SK-N-SH treated with all-trans-retinoic acid at 6 μM for 48 hours (cell line): ENCODE measurements around the gene COA7.
A peak's percentile ranks its signal among the peaks of the same experiment; 100 is the strongest.

Experiments
- ATAC-seq: fragments of 200-7000 bp; cut with Tn5 transposase; 3 replicates; pipeline ENCODE4 v1.9.1; 2020; ENCODE audit warnings: mild to moderate bottlenecking, moderate library complexity
- ARNTL ChIP-seq: fragments of 450-650 bp; formaldehyde crosslinking; IDR thresholded peaks from 2 replicates; pipeline ENCODE4 v1.5.0; 2020; ENCODE audit warnings: low read depth, mild to moderate bottlenecking, moderate library complexity, borderline replicate concordance
- BACH2 ChIP-seq: fragments of 250-450 bp; sonication (Bioruptor Pico); IDR thresholded peaks from 2 replicates; pipeline ENCODE4 v1.9.0; 2021; ENCODE audit warnings: mild to moderate bottlenecking, borderline replicate concordance
- CSDC2 ChIP-seq: fragments of 250-450 bp; sonication (Bioruptor Pico); IDR thresholded peaks from 2 replicates; pipeline ENCODE4 v1.5.0; 2020; ENCODE audit warnings: mild to moderate bottlenecking, moderate library complexity
- ESRRG ChIP-seq: fragments of 250-450 bp; sonication (Bioruptor Pico); IDR thresholded peaks from 2 replicates; pipeline ENCODE4 v1.6.1; 2021; ENCODE audit warnings: mild to moderate bottlenecking
- GLIS3 ChIP-seq: fragments of 250-450 bp; sonication (Bioruptor Pico); IDR thresholded peaks from 2 replicates; pipeline ENCODE4 v1.5.0; 2020; ENCODE audit warnings: mild to moderate bottlenecking, moderate library complexity
- ISL1 ChIP-seq: fragments of 250-450 bp; sonication (Bioruptor Pico); IDR thresholded peaks from 2 replicates; pipeline ENCODE4 v2.1.2; 2022; ENCODE audit warnings: mild to moderate bottlenecking, moderate library complexity
- OSR1 ChIP-seq: fragments of 250-450 bp; sonication (Bioruptor Pico); IDR thresholded peaks from 2 replicates; pipeline ENCODE4 v1.8.0; 2022; ENCODE audit warnings: moderate library complexity, mild to moderate bottlenecking, inconsistent platforms
- RARB ChIP-seq: fragments of 250-450 bp; sonication (Bioruptor Pico); IDR thresholded peaks from 2 replicates; pipeline ENCODE4 v1.8.0; 2021; ENCODE audit warnings: mild to moderate bottlenecking, moderate library complexity
- SNAI2 ChIP-seq: fragments of 250-450 bp; sonication (Bioruptor Pico); IDR thresholded peaks from 2 replicates; pipeline ENCODE4 v1.5.0; 2020; ENCODE audit warnings: mild to moderate bottlenecking, moderate library complexity
- TOX ChIP-seq: fragments of 250-450 bp; sonication (Bioruptor Pico); IDR thresholded peaks from 2 replicates; pipeline ENCODE4 v1.8.0; 2021; ENCODE audit warnings: mild to moderate bottlenecking, moderate library complexity, borderline replicate concordance
- ZC3H10 ChIP-seq: fragments of 250-450 bp; sonication (Bioruptor Pico); IDR thresholded peaks from 2 replicates; pipeline ENCODE4 v1.5.1; 2021; ENCODE audit warnings: mild to moderate bottlenecking, moderate library complexity
- ZFP3 ChIP-seq: fragments of 250-450 bp; sonication (Bioruptor Pico); IDR thresholded peaks from 2 replicates; pipeline ENCODE4 v1.5.0; 2020; ENCODE audit warnings: mild to moderate bottlenecking, moderate library complexity
- ZFP30 ChIP-seq: fragments of 450-650 bp; formaldehyde crosslinking; IDR thresholded peaks from 2 replicates; pipeline ENCODE4 v1.5.0; 2022; ENCODE audit warnings: mild to moderate bottlenecking, moderate library complexity
- ZNF565 ChIP-seq: fragments of 450-650 bp; formaldehyde crosslinking; conservative IDR thresholded peaks from 2 replicates; pipeline ENCODE4 v1.5.0; 2020; ENCODE audit warnings: low read depth, mild to moderate bottlenecking, moderate library complexity
- ZNF70 ChIP-seq: fragments of 450-650 bp; formaldehyde crosslinking; IDR thresholded peaks from 2 replicates; pipeline ENCODE4 v1.5.0; 2020; ENCODE audit warnings: mild to moderate bottlenecking, moderate library complexity
- TF ChIP-seq, protein P1 (sequence below): fragments of 250-450 bp; sonication (Bioruptor Pico); IDR thresholded peaks from 2 replicates; pipeline ENCODE4 v1.5.0; 2020; ENCODE audit warnings: mild to moderate bottlenecking, moderate library complexity
- TF ChIP-seq, protein P2 (sequence below): fragments of 250-450 bp; sonication (Bioruptor Pico); IDR thresholded peaks from 2 replicates; pipeline ENCODE4 v1.5.1; 2020; ENCODE audit warnings: low read depth, mild to moderate bottlenecking, moderate library complexity
- TF ChIP-seq, protein P3 (sequence below): fragments of 250-450 bp; sonication (Bioruptor Pico); IDR thresholded peaks from 2 replicates; pipeline ENCODE4 v1.8.0; 2021; ENCODE audit warnings: low read depth, mild to moderate bottlenecking, moderate library complexity, borderline replicate concordance
- TF ChIP-seq, protein P4 (sequence below): fragments of 250-450 bp; sonication (Bioruptor Pico); IDR thresholded peaks from 2 replicates; pipeline ENCODE4 v1.8.0; 2020; ENCODE audit warnings: mild to moderate bottlenecking, moderate library complexity, borderline replicate concordance

The COA7 gene

DNA sequence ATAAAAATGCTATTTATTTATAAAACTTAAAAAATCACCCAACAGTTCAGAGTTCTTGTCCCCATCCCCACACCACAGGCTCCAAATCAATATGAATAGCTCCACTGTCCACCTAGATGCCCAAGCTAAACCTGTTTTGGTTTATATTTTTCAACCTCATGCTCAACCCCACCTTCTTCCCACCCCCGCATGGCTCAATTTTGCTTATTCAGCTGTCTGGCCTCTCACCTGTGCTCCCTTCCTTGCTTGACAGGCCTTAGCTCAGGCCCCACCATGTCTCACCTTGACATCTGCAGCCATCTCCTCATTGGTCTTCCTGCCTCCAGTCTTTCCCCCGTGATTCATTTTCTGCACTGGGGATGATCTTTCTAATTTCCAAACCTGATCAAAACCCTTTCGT, 17.8 kb downstream of the COA7 start:
- ATAC-seq = no peak
- TF ChIP-seq SNAI2 (CRISPR knock-in tag) (no peak), ZC3H10 (CRISPR knock-in tag) (no peak), ZFP30 (CRISPR knock-in tag) (no peak), ARNTL (CRISPR knock-in tag) (no peak), ISL1 (no peak), BACH2 (CRISPR knock-in tag) (no peak), OSR1 (CRISPR knock-in tag) (no peak), ZFP3 (CRISPR knock-in tag) (no peak), ESRRG (CRISPR knock-in tag) (no peak), CSDC2 (CRISPR knock-in tag) (no peak), ZNF70 (CRISPR knock-in tag) (no peak), RARB (no peak), TOX (no peak)
- TF ChIP-seq, protein P1, sequence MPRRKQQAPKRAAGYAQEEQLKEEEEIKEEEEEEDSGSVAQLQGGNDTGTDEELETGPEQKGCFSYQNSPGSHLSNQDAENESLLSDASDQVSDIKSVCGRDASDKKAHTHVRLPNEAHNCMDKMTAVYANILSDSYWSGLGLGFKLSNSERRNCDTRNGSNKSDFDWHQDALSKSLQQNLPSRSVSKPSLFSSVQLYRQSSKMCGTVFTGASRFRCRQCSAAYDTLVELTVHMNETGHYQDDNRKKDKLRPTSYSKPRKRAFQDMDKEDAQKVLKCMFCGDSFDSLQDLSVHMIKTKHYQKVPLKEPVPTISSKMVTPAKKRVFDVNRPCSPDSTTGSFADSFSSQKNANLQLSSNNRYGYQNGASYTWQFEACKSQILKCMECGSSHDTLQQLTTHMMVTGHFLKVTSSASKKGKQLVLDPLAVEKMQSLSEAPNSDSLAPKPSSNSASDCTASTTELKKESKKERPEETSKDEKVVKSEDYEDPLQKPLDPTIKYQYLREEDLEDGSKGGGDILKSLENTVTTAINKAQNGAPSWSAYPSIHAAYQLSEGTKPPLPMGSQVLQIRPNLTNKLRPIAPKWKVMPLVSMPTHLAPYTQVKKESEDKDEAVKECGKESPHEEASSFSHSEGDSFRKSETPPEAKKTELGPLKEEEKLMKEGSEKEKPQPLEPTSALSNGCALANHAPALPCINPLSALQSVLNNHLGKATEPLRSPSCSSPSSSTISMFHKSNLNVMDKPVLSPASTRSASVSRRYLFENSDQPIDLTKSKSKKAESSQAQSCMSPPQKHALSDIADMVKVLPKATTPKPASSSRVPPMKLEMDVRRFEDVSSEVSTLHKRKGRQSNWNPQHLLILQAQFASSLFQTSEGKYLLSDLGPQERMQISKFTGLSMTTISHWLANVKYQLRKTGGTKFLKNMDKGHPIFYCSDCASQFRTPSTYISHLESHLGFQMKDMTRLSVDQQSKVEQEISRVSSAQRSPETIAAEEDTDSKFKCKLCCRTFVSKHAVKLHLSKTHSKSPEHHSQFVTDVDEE (CRISPR knock-in tag) = no peak
- TF ChIP-seq, protein P2, sequence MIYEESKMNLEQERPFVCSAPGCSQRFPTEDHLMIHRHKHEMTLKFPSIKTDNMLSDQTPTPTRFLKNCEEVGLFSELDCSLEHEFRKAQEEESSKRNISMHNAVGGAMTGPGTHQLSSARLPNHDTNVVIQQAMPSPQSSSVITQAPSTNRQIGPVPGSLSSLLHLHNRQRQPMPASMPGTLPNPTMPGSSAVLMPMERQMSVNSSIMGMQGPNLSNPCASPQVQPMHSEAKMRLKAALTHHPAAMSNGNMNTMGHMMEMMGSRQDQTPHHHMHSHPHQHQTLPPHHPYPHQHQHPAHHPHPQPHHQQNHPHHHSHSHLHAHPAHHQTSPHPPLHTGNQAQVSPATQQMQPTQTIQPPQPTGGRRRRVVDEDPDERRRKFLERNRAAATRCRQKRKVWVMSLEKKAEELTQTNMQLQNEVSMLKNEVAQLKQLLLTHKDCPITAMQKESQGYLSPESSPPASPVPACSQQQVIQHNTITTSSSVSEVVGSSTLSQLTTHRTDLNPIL (CRISPR knock-in tag) = no peak
- TF ChIP-seq, protein P3, sequence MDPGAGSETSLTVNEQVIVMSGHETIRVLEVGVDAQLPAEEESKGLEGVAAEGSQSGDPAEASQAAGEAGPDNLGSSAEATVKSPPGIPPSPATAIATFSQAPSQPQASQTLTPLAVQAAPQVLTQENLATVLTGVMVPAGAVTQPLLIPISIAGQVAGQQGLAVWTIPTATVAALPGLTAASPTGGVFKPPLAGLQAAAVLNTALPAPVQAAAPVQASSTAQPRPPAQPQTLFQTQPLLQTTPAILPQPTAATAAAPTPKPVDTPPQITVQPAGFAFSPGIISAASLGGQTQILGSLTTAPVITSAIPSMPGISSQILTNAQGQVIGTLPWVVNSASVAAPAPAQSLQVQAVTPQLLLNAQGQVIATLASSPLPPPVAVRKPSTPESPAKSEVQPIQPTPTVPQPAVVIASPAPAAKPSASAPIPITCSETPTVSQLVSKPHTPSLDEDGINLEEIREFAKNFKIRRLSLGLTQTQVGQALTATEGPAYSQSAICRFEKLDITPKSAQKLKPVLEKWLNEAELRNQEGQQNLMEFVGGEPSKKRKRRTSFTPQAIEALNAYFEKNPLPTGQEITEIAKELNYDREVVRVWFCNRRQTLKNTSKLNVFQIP (CRISPR knock-in tag) = no peak
- TF ChIP-seq, protein P4, sequence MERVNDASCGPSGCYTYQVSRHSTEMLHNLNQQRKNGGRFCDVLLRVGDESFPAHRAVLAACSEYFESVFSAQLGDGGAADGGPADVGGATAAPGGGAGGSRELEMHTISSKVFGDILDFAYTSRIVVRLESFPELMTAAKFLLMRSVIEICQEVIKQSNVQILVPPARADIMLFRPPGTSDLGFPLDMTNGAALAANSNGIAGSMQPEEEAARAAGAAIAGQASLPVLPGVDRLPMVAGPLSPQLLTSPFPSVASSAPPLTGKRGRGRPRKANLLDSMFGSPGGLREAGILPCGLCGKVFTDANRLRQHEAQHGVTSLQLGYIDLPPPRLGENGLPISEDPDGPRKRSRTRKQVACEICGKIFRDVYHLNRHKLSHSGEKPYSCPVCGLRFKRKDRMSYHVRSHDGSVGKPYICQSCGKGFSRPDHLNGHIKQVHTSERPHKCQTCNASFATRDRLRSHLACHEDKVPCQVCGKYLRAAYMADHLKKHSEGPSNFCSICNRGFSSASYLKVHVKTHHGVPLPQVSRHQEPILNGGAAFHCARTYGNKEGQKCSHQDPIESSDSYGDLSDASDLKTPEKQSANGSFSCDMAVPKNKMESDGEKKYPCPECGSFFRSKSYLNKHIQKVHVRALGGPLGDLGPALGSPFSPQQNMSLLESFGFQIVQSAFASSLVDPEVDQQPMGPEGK (CRISPR knock-in tag) = no peak
- TF ChIP-seq, all 23 proteins: peak for 0

DNA sequence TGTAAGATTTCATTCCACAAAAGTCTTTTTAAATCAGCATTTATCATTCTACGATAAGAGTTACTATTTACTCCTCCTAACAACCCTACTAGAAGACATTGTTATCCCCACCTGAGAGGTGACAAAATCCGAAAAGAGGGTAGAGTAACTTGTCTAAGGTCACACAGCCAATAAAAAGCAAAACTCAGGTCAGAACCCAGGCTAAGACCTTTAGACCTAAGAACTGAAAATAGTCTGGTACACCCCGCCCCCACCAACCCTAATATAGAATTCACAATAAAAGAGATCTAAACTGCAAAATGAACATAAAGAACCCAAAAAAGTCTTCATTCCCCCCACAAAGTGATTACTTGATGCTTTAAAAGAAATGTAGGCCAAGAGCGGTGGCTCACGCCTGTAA, 18.6 kb downstream of the COA7 start:
- no peak for ATAC-seq
- TF ChIP-seq SNAI2 (CRISPR knock-in tag) (no peak), ZFP3 (CRISPR knock-in tag) (no peak), GLIS3 (CRISPR knock-in tag) (no peak), ZC3H10 (CRISPR knock-in tag) (no peak)

DNA sequence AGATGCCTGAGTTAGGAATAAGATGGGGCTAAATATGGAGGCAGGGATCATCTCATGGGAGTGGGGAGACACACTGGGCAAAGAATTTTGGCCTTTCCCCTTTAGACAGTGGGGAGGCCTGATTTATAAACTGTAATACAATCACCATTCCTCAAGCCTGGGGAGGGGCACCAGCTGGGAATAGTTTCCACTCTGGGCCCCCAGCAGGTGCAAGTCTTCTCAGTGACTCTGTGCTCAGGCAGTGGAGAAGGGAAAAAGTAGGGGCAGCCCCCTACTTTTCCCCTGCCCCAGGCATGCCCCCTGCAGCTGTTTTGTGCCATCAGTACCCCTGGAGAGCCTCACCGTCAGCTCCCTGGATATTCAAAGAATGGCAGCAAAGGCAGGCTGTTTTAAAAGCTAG, 19.1 kb downstream of the COA7 start:
- ATAC-seq = no peak

DNA sequence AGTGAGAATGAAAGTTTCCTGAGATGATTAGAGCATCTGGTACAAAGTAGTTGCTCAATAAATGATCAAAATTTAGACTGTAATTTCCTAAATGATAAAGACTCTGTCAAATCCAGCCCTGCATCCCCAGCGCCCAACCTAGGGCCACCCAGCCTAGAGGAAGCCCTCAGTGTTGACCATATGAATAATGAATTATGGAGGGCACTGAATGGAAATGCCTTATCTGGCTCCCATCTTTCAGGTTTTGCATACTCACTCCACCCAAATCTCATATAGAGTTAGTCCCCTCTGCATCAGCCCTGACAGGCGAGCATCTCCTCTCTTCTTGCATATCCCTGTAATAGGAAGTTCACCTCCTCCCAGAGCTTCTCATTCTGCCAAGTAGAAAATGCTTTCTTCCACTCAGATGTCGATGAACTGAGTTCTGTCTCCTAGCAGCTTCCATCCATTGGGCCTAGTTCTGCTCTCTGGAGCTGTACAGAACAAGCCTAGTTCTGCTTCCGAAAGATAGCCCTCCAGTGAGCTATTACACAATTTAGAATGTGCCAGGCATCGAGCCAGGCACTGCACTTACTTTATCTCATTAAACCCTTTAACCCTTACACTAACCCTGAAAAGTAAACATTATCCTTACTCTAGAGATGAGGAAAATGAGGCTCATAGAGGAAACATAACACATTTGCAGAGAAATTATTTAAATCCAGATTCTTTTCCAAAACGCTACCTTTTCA, 20.9 kb downstream of the COA7 start:
- ATAC-seq = no peak
- peak; percentile 38; the same call in 1 of the 2 replicates for TF ChIP-seq ISL1
- TF ChIP-seq, protein P4 (CRISPR knock-in tag) = no peak

More for the DNA sequence above, 19.1 kb downstream of the COA7 start:
- no peak for TF ChIP-seq CSDC2 (CRISPR knock-in tag)
- TF ChIP-seq ZNF565 (CRISPR knock-in tag) = no peak
